ENCODE data around the gene PSME3IP1. TPM values are rescaled to one million over a fixed set of nuclear protein-coding genes. Genes with fewer than 3 reads are reported as not detected.
A peak's percentile ranks its signal among the peaks of the same experiment; 100 is the strongest.

PSME3IP1 gene
- total RNA-seq, 1 donor from 2014 or later = 77.8 TPM

GRCh38 chr16:57141822-57142631 lies 43.8 kb downstream of the PSME3IP1 start:
- peak overlapping the region; percentile 42 for H3K27ac ChIP-seq
- peak; percentile 64 for DNase-seq
- no peaks in the 10 kb centered on the region for H3K27me3 ChIP-seq
- H3K36me3 ChIP-seq = no peaks in the 10 kb centered on the region
- peak; percentile 26 for ATAC-seq
- TF ChIP-seq CTCF (IDR thresholded peaks at IDR 0.05) = no peak
- no peaks in the 10 kb centered on the region for H3K9me3 ChIP-seq
- peaks cover 52% of the 10 kb centered on the region for H3K4me1 ChIP-seq
- H3K4me3 ChIP-seq = no peak overlapping the region
- intact Hi-C loops (cut with DNase I) = no loop called here

GRCh38 chr16:57140931-57141668 lies 44.7 kb downstream of the PSME3IP1 start:
- Histone ChIP-seq H3K27me3 (no peaks in the 10 kb centered on the region), H3K36me3 (no peaks in the 10 kb centered on the region), H3K4me1 (peaks cover 43% of the 10 kb centered on the region), H3K9me3 (no peaks in the 10 kb centered on the region), H3K4me3 (no peak overlapping the region), H3K27ac (peak overlapping the region; percentile 39)
- intact Hi-C loops (cut with DNase I) = no loop called here
- ATAC-seq (no peak), DNase-seq (peak; percentile 53)
- TF ChIP-seq CTCF (IDR thresholded peaks at IDR 0.05) = no peak

- Histone ChIP-seq H3K9me3 (no peaks in the 10 kb centered on the region), H3K4me3 (no peak overlapping the region), H3K27me3 (no peaks in the 10 kb centered on the region), H3K4me1 (peaks cover 40% of the 10 kb centered on the region), H3K36me3 (no peaks in the 10 kb centered on the region), H3K27ac (no peak overlapping the region)
- DNase-seq (peak; percentile 29), ATAC-seq (no peak)
- no peak for TF ChIP-seq CTCF (IDR thresholded peaks at IDR 0.05)
- intact Hi-C loops (cut with DNase I) = no loop called here
These were observed 47.4 kb downstream of the PSME3IP1 start for GRCh38 chr16:57138281-57138935.

- Histone ChIP-seq H3K4me3 (no peak overlapping the region), H3K4me1 (peaks cover 35% of the 10 kb centered on the region), H3K27me3 (no peaks in the 10 kb centered on the region), H3K9me3 (no peaks in the 10 kb centered on the region), H3K27ac (peak overlapping the region; percentile 42), H3K36me3 (no peaks in the 10 kb centered on the region)
- TF ChIP-seq CTCF (IDR thresholded peaks at IDR 0.05) = no peak
- DNase-seq (peak; percentile 58), ATAC-seq (no peak)
- intact Hi-C loops (cut with DNase I) = no loop called here
These were observed 48.1 kb downstream of the PSME3IP1 start for GRCh38 chr16:57137566-57138273.

GRCh38 chr16:57137043-57137442 lies 48.8 kb downstream of the PSME3IP1 start:
- ATAC-seq = no peak
- H3K27me3 ChIP-seq = no peaks in the 10 kb centered on the region
- H3K4me3 ChIP-seq = no peak overlapping the region
- intact Hi-C loops (cut with DNase I) = no loop called here
- H3K27ac ChIP-seq = no peak overlapping the region
- peaks cover 29% of the 10 kb centered on the region for H3K4me1 ChIP-seq
- peak; percentile 59 for DNase-seq
- no peaks in the 10 kb centered on the region for H3K36me3 ChIP-seq
- no peak for TF ChIP-seq CTCF (IDR thresholded peaks at IDR 0.05)
- no peaks in the 10 kb centered on the region for H3K9me3 ChIP-seq

Measured in upper lobe of right lung (tissue), 1 donor.